HCEC 1CT (cell line): ENCODE results near the gene AP1M2.
"Not testable (repeated sequence)": the region's sequence is repeated elsewhere in the genome, so short reads cannot be mapped to it uniquely, and the experiment has no call there.

Source experiments
- DNase-seq: peaks from one replicate; pipeline ENCODE4 v3.0.0-alpha.2; 2017

The AP1M2 gene

GRCh38 chr19:10535613-10536012 lies 51.5 kb downstream of the AP1M2 start:
- no peak for DNase-seq

GRCh38 chr19:10533646-10534386 lies 53.3 kb downstream of the AP1M2 start:
- peak; percentile 65 for DNase-seq

- DNase-seq: no peak
These were observed 54.7 kb downstream of the AP1M2 start for GRCh38 chr19:10532457-10532856.

- not testable (repeated sequence) for DNase-seq
These were observed 60.2 kb downstream of the AP1M2 start for GRCh38 chr19:10526887-10527286.

DNA sequence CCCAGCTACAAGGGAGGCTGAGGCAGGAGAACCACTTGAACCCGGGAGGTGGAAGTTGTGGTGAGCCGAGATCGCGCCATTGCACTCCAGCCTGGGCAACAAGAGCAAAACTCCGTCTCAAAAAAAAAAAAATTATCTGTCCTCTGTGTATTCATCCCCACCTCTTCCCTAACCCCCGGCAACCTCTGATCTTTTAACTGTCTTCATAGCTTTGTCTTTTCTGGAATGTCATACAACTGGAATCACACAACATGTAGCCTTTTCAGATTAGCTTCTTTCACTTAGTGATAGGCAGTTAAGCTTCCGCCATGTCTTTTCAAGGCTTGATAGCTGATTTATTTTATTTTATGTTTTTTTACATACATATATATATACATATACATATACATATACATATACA lies 61.5 kb downstream of the AP1M2 start:
- no peak for DNase-seq

GRCh38 chr19:10523135-10523636 lies 63.9 kb downstream of the AP1M2 start:
- no peak for DNase-seq
